SKM-1 treated with dmso at 0.1 percent for 144 hours (cell line): ENCODE data around the gene RGS2.

Experiments used
- DNase-seq: peaks from one replicate; lab custom pipeline; 2025; ENCODE audit not compliant: unreplicated experiment; lab: John Stamatoyannopoulos, UW

RGS2 gene

DNA sequence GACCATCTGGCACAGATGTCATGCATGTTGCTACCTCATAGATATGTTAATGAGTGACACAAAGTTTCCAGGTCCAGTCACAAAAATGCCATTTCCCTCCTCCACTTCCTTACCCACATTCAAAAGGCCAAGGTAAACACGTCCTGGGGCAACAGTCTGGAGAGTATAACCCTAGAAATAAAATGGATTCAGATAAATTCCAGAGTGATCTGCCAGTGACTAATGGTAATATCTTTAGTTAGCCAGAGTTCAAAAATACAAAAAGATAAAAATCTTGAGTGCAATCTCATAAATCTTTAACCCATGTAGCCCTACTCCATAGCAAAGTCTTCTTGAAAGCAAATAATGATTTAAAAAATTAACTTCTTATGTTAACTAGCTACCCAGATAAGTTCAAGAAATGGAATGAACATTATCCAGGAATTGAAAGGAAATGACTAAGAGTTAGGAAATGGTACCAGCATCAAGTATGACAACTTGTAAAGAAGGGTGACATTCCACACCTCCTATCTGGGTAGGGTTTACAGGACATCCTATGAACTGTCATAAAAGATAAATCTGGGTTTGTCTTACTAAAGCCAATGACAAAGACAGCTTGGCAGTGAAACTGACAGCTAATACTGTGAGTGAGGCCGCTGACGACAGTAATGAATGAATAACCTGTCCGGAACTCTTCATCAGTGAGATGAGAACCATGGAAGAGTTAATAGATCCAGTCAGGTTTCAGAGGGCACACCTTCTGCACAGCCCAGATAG is 18.1 kb downstream of the RGS2 start:
- DNase-seq, result no peak

DNA sequence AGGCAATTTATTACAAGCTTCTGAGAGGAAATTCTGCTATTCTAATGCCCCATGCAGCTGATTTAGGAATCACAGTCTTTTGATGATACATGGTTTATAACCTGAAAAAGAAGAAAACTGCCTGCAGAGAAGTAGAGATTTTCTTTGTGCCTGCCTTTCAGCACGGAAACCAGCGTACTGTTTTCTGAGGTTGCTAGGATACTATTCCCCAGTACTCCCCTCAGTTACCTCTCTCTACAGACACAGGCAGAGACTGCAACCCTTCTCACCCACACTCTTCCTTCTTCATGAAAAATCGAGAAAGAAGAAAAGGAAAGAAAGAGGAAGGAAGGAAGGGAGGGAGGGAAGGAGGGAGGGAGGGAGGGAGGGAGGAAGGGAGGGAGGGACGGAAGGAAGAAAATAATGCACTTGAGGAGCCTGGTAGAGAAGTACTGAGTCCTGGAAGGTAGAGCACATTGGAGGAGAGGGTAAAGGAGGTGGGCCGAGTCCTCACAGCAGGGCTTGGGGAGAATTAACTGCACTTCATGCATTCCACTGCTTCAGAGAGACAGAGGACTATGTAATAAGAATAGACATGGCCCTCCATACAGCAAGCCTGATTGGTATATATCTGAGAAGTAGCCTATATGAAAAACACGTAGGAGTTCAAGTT is 21.9 kb downstream of the RGS2 start:
- DNase-seq, result no peak

DNA sequence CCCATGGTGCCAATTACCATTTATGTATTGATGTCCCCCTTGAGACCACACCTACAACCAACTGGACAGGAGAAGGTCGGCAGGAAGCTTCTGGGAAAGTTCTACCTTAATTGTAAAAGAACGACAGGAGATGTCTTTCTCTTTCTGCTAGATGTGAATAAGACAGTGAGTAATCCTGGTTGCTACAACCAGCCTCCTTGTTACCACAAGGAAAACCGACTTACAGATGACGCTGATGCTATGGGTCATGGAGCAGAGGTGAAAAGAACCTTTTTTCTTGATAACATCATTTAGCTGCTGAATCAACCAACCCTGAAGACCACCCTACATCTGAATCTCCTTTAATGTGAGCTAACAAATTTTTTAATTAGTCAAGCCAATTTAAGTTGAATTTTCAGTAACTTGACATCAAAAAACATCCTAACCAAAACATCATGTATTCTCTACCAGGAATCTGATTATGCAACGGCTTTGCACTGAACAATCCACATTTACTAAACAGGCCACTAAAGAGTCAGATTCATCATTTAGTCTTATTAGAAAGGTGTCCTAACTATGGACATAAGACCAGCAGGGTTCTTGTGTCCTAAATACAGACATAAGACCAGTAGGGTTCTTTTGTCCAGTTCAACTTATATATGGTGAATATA is 23.0 kb downstream of the RGS2 start:
- no peak for DNase-seq

DNA sequence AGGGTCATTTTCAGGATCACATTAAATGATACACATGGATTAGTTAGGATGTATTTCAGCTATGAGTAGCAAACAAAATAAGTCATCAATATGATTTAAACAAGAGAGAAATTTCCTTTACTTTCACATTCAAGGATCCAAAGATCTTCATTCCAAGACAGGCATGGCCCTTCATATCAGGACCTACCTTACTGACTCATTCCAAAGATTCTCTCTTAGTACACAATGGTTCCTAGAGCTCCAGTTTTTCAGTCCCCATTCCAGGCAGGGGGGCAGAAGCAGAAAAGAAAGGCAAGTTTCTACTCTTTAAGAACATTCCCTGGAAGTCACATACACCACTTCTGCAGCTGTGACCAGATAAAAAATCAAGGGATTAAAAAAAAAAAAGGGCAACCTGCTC is 23.7 kb downstream of the RGS2 start:
- no peak for DNase-seq

DNA sequence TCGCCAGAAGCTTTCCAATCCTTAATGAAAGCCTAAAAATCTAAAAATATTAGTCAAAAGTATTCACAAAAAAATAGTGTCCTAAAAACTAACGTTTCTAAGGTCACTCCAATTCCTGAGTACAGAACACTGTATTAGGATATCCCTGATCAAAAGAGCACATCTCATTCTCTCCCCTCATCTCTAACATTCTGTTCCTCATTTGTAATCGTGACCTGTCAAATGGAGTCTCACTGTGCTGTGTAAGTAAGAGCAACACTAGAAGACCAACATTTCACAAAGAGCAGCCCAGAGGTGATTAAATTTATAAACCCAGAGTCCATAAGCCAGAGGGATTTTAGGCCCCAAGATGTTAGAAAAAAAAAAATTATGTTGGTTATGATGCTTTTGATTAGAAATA is 26.3 kb downstream of the RGS2 start:
- no peak for DNase-seq

DNA sequence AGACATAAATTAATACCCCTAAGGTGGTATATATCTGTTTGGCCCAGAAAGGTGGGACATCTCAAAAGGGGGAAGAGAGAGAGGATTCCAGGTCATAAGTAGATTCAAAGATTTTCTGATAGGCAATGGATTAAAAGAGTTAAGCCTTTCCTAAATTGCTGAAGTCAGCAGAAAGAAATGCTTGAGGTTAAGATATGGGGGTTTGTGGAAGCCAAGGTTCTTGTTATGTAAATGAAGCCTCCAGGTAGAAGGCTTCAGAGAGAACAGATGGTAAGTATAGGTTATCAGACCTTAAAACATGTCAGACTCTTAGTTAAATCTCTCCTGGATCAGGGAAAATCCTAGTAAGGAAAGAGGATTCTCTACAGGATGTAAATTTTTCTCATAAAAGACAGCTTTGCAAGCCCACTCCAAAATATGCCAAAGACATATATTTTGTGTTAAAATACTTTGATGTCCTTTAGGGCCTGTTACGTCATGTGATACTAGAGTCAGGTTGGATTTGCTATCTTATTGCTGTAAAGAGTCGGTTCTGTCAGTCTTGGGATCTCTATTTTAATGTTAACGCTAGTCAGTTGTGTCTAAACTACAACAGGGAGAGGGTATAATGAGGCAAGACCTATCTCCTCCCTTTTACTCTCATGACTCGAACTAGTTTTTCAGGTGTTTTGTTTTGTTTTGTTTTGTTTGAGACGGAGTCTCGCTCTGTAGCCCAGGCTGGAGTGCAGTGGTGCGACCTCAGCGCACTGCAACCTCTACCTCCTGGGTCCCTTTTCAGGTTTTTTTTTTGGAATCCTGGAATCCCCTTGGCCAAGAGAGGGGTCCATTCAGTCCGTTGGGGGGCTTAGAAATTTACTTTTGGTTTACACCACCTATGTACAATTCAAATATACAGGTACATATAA is 30.6 kb downstream of the RGS2 start:
- DNase-seq, result no peak

DNA sequence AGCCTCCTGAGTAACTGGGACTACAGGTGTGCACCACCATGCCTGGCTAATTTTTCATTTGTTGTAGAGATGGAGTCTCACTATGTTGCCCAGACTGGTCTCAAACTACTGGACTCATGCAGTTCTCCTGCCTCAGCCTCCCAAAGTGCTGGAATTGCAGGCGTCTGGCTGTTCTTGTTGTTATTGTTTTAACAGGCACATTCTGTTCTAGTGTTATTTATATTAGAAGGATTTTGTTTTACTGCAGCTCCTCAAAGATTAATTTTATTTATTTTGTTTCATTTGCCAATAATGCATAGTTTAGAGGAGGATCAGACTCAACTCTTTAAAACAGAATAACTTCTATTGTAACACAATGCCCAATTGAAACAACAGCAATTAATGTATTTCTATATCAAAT is 35.5 kb downstream of the RGS2 start:
- DNase-seq, result no peak

DNA sequence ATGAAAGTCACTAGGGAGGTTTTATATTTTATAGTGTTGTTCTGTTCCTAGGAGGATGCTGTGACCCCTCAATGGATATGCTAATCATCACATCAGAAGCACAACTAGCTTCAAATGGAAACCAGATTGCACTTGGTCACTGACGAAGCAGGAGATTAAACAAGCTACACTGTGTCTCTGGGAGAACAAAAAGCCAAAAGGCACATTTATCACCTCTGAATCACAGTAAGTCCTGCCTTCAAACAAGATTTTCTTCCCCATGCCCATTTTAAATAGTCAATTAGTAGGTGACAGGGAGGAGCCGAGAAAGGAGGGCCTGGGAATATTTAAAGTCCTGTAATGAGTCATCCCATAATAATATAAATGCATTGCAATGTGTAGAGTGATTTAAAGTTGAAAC is 38.1 kb downstream of the RGS2 start:
- DNase-seq, result no peak

DNA sequence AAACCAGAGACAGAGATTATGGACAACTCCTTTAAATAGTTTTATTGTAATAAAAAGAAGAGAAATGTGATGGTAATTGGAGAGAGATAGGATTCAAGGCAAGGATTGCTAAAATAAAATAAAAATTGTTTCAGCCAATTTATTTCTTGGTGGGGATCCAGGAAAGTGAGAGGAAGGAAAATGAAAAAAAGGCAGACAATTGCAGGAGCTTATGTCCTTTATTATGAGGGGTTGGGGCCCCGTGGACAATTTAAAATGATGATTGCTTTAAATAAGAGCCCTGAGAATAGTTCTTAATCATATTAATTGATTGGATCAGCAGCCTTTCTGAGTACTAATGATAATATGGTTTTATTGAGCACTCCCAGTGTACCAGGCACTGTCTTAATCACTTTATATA is 40.2 kb downstream of the RGS2 start:
- no peak for DNase-seq

DNA sequence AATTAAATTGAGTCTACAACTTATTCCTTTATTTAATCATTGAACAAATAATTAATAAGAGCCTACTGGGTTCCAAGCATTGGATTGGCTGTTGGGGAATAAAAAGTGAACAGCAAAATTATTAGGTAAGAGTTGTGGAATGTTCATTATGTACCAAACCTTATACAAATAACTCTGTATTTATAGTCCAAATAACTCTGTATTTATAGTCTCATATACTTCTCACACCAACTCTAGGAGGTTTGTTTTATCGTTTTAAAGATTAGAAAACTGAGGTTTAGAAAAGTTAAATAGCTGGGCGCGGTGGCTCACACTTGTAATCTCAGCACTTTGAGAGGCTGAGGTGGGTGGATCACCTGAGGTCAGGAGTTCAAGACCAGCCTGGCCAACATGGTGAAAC is 40.6 kb downstream of the RGS2 start:
- DNase-seq, result no peak

DNA sequence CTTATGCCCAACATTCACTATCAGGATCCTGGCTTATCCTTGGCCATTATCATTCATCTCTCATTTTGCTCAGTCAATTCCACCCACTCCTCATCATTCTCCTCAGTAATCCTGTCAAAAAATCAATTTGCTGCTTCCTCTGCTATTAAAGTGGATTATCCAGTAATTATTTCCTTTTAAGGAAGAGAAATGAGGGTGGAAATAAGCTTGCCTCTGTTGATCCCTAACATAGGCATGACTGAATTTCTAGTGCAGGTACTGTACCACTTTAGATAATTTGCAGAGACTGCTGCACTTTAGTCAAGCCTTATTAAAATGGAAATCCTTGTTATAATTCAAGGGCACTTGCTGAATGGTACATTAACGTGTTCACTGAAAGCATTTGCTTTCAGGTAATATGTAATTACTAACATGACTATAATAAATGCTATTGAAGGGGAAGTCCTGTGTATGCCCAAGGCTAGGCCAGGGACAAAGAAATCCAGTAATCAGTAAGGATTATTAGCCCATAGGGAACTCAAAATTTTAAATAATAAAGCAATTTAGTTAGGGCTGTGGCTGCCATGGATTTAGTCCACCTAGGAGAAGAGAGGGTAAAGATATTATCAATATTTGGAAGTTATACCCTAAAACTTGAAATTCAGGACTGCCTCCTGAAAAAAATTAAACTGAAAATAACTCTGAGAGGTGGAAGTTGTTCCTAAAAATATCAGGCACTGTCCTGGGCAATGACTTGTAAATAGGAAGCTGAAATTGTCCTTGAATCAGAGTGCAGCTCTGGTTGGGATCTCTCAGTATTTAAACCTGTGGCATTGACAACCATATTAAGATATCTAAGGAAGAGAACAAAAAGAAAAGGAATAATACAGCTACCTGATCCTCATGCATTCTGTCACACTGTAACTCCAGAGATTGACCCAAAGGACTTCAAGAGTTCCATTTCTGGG is 43.4 kb downstream of the RGS2 start:
- DNase-seq, result no peak

DNA sequence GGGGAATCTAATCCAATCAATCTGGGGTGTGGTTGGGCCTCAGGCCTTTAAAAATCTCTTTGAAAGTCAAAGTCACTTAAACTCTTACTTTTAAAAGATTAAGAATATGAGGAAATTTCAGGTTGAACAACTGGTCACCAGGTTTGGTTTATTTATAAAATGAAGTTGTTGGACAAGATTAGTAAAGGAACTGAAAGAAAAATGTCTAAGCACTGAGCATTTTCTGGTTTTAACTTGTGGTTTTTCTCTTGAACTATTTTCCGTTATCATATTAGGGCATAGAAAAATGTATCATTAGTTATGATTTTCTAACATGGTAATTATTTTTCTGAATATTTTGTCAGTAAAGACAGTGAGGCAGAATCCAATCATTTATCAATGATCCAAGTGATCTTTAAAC is 49.6 kb downstream of the RGS2 start:
- no peak for DNase-seq

DNA sequence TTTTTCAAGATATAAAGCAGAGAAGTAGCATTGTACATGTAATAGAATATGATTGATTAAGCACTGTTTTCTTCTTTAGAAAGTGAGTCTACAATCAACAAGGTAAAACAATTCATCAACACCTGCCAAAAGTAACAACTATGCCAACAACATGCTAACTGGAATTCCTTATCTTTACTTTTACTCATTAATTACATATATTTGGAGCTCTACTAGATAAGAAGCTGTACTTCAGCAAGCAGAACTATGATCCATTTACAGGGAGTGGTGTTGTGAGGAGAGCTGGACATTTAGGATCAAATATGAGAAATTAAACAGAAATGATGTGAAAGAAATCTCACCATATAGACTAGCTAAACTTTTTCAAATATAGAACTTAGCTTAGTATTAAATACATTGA is 51.0 kb downstream of the RGS2 start:
- DNase-seq, result no peak

DNA sequence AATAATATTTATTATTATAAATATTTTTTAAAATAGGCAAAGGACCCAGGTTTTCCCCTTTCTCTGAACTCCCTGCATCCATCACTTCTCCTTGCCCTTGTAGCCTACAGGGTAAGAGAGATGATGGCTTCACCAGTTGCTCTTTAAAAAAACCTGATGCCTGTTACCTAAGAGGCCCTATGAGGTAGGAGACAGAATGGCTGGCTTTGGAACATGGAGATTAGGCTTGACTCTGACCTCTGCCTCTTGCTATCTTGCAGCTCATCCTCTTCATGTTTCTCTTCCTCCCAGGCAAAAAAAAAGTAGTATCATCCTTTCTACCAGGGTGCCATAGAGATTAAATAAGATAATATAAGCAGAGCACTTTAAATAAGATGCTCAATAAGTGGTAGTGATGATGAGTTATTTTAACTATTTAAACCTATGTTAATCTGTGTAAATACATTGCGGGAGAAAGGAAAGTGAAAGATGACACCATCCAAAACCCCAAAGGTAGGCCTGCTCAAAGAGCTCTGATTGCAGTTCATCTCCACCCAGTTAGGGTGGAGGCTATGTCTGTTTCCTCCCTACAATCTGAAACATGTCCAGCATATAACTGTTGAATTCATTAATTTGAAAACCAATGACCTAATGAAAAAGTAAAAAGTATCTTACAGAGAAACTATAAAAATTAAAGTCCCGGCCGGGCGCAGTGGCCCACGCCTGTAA is 51.8 kb downstream of the RGS2 start:
- no peak for DNase-seq

DNA sequence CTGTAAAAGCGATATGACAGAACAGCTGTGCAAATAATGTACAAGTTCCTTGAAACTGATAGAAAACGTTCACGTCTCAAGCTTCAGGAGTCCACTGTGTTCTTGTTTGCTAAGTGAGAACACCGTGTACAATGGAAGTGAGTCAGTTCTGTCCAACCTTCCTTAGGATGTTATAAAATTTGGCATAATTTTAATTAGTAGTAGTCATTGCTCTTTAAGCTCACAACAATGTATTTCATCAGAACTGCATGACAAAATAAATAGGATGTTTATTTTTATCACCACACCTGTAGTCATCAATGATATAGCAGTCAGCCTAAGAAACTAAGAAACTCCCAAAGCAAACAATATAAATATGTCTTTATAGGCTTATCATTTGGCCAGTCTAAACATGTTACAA is 53.0 kb downstream of the RGS2 start:
- no peak for DNase-seq
